Effector CD8-positive, alpha-beta T cell (primary cell): ENCODE results near the gene PPP1R37.
"Not testable (repeated sequence)": the region's sequence is repeated elsewhere in the genome, so short reads cannot be mapped to it uniquely, and the experiment has no call there.

Experiments used
- DNase-seq: peaks from one replicate; lab custom pipeline; 2025; lab: John Stamatoyannopoulos, UW

Gene PPP1R37

DNA sequence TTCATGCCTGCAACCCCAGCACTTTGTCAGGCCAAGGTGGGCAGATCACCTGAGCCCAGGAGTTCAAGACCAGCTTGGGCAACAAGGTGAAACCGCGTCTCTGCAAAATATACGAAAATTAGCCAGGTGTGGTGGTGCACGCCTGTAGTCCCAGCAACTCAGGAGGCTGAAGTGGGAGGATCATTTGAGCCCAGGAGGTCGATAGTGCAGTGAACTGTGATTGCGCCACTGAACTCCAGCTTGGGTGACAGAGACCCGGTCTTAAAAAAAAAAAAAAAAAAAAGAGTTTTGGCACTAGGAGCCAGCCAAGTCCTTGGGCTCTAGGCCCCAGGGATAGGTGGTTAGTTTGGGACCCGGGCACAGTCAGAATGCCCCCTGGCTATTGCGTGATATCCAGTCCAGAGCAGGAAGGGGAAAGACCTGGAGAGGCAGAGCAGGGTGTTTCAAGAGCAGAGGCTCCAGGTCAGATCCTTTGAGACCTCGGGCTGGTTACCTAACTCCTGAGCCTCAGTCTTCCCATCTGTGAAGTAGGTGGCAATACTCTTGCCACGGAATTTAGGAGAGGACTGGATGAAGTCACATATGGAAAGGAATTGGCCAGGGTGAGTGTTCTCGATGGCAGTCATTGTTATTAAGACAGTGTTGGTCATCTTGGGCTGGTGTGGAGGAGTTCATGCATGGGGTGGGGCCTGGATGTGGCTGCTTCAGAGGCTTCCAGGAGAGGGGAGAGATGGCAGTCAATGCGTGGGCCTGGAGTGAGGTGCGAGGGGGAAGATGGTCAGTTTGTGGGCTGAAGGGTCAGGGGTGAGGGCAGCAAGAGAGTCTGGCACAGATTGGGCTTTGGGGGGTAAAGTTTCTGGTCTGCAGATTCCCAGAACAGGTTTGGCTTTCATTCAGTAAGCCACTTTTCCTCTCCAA, 2.8 kb downstream of the PPP1R37 start:
- no peak for DNase-seq

DNA sequence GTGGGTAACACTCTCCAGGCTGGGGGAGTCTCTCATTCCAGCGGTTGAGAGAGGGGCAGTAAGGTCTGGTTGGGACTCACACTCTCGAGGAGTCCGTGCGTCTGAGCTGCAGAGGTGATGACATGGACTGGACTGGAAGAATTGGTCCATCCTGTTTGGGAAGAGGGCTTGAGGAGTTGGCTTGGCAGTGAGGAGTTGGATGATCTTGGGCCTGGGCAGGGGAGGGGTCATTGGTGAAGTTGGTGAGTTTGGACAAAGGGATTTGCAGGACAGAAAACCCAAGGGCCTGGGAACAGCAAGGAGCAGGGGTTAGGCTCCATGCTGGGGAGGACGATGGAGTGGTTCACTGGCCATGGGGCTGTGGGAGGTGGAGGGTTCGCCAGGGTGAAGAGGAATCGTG, 3.7 kb downstream of the PPP1R37 start:
- DNase-seq: no peak

DNA sequence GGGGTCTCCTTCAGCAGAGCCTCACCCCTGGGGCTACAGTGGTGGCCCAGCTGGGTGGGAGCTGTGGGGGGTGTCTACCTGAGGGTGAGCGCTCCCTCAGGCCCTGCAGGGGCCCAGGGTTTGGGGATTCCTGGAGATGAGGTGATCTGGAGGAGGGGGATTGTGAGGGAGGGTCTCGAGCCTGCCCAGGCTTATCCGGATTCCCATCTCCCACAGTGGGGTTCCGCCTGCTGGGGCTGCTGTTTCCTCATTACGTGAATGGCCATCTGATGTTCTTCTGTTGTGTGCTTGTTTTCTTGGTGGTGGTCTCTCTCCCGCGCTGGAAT, 4.4 kb downstream of the PPP1R37 start:
- no peak for DNase-seq

DNA sequence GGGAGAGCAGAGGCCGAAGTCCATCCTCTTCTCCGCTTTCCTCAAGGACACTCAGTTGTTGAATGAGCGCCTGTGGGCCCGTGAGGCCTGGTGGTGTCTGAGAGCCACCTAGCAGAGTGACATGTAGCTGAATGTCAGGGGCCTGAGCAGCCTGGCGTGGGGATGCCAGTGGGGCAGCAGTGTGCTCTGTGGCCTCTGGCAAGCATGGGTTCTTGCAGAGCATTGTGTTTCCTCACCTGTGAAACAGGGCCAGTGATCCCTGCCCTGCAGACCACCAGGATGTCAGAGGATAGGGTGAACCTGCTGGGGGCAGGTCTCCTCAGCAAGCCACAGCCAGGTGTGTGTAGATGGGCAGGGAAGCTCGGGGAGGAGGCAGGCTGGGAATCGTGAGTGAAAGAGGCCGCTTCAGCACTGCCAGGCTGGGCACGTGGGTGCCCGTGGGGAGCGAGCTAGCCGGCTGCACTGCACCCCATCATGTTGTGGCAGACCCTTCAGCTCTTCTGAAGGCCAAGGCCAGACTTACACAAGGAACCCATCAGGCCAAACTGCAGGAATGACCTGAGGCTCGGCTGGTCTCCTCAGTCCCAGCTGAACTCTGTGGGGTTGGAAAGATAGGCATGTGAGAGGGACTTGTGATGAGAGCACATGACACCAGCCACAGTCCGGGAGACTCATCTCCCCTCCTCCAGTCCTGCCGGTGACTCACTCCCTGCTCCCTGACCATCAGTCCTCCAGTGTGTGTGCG, 5.0 kb downstream of the PPP1R37 start:
- DNase-seq: no peak

DNA sequence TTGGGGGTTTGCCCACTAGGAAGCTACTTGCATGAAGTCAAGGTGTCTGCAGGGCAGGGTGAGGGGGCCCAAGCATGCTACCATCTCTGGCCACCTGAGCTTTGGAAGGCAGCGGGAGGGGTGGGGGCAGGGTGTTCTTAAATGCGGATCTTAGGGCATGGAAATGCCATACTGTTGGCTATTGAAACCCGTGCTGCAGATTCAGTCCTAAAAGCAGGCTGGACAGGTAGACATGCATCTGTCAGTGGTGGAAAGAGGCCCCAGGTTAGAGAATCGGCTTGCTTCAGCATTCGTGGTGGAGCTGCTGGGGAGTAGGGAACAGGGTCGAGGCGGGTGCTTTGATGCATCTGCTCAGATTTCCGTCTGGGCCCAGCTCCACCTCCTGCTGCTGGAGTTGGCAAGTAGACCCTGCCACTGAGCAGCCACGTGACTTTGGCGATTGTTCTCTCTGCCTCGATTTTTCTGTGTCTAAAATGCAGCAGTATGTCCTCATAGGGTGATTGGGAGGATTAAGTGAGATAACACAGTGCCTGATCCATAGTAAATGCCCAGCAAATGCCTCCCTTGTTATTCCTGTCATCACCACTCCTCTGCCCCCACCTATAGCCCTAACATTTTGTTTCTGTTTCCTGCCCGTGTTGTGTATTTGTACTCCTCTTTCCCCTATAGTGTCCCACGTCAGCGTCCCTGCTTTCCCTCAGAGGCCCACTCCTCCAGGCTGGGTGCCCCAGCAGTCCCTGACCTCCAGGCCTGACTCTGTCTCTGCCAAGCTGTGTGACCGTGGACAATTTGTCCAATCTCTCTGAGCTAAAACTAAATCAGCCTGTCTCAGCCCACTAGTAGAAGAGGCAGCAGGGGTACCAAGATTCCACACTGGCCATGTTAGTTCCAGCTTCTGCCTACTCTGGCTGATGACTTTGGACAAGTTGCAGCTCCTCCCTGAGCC, 5.8 kb downstream of the PPP1R37 start:
- no peak for DNase-seq

DNA sequence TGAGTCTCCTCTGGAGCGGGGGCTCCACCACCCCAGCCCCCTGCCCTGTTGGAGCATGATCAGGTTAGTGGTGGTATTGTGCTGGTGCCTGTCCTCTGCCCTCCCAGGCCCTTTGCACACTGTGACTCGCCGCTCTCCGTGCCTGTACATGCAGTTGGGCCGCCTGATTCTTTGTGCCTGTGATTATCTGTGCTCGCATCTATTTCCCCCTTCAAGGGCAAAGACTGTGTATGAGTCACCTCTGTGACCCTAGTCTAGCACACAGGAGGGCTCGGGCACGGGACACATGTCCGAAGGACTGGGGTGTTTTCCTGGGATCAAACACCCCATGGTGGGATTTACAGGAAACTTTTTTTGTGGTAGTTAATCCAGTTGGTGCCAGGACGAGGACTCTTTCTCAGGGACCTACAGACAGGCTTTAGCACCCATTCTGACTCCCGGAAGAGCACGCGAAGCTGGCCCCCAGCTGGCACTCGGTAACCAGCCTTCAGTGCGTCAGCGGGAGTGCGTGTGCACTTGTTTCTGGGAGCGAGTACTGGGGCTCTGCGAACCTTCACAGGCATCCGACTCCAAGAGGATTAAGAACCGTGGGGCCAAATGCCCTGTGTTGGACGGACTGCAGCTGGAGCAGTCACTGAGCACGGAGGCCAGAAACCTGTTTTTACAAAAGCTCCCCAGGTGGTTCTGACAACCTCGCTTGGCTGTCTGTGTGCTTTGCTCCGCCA, 6.7 kb downstream of the PPP1R37 start:
- no peak for DNase-seq

DNA sequence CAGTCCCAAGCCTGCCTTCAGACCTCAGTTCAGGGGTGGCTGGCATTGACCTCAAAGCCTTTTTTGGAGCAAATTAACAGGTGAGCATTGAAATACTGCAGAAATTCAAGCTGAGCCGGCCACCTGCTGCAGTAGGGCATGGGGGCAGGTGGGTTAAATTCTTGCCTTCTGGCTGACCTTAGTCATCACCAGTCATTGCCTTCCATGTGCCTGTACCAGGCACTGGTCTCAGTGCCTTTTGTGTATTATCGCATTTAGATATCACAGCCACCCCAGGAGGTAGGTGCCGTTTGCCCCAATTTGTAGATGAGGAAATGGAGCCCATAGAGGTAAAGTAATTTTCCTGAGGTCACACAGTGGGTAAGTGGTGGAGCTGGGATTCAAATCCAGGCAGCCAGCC, 7.2 kb downstream of the PPP1R37 start:
- DNase-seq: no peak

DNA sequence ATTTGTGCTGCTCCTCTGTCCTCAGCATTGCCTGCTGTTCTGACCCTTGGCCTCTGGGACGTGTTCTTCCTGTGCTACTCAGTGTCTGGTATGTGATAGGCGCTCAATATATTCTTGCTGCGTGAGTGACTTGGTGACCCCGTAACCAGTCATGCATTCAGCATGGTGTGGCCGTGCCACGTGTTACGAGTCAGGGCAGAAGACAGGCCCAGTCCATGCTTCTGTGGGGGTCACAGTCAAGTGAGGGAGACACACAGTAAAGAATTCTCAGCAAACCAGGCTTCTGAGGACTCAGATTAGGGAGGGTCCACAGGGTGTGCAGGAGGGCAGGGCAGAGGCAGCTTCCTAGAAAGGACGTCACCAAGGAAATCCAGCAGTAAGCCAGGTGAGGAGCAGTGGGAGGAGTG, 7.9 kb downstream of the PPP1R37 start:
- DNase-seq: no peak

DNA sequence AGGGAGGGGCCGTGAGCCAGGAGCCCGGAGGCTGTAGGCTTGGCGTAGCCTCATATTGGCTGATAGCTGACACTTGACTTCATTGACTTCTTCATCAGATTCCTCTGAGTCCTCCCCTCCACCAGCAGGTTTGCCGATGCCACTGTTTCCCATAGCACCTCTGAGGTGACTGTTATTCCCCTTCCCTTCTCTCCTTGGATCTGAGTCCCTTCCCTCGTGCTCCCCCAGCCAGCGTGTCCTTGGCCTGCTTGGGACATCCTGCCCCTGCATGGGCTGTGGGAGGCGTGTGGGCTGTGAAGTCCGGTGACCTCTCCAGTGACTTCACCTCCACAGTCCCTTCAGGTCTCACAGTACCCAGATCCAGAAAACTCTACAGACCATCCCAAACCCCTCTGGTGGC, 8.8 kb downstream of the PPP1R37 start:
- DNase-seq: no peak

DNA sequence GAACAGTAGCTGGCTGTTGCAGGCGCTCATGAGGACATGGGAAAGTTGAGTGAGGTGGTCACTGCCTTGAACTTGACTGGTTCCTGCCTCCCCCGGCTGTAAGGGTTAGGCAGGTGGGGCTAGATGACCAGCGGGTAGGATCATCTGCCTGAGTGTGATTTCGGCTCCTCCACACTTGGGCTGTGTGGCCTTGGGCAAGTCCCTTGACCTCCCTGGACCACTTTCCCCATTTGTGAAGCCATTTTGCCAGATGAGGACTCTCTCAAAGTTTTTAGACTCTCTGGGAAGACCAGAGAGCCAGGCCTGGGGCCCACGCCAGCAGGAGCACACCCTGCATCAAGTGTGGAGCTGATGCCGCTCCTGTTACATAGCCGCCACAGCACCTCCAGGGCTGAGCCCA, 9.5 kb downstream of the PPP1R37 start:
- DNase-seq: no peak

DNA sequence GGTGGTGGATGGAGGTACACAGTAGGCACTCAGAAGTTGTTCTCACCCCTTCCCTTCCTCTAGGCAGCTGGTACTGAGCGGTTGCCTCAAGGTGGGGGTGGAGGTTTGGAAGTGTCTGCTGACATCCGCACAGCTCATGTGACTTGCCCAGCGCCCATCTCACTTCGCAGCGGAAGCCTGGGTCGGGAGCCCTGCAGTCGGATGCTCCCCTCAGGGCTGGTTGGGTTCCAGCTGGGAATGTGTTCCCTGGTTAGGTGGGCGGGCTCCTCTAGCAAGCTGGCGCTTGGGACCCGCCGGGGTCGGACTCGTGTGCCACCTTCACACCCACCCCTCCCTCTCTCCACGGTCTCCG, 10.2 kb downstream of the PPP1R37 start:
- no peak for DNase-seq

DNA sequence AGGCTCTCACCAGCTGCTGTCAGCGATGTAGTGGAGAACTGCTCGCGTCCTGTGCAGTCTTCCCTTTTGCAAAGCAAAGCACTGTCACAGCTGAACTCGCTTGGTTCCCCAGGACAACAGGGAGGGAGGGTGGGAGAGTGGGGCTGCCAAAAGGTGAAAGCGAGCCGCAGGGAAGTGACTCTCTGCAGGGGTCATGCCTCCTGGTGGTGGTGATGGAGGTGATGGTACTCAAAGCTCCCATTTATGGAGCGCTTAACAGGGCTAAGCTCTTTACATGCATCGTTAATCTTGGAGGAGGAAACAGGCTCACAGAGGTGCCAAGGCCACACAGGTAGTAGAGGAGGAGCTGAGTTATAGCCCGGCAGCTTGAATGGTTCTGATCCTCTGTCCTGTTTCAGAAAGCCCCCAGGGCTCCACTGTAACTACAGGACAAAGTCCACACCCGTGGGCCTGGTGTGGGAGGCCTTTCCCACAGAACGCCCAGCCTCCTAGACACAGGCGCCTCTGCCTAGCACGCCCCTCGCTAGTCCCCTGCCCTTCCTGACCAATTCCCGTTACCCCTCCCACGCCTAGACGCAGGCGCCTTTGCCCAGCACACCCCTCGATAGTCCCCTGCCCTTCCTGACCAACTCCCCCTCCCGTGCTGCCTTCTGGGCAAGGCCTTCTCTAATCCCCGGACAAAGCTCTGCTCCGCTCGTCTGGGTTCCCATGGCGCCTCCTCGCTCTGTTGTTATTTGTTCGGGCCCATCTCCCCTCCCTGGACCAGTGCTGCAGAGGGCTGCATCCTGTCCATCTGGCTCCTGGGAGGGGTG, 10.7 kb downstream of the PPP1R37 start:
- DNase-seq: no peak

DNA sequence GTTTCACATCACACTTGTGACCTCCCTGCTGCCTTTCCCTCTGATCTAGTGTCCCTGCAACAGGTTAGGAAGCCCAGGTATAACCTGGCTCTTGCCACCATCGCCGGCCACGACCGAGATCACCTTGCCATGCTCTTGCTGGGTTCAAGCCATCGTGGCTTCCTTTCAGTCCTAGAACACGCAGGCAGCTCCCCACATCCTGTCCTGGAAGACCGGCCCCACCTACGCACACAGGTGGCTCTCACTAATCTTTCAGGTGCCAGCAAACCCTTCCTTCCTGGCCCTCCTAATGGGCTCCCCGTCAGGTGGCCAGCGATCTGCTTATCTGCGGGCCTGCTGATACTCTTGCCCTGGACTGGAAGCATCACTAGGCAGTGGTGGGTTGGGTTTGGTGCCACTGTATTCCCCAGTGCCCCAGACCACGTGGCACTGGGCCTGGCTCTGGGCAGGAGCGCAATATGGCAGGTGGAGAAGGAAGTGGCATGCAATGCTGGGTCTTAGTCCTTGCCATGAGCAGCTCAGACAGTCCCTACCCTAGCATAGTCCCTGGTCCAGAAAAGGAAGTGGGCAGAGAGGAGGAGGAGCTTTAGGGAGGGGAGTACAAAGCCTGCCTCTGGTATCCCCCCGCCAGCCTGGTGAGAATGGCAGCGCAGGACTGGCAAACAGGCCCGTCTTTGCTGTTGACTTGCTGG, 11.8 kb downstream of the PPP1R37 start:
- no peak for DNase-seq

DNA sequence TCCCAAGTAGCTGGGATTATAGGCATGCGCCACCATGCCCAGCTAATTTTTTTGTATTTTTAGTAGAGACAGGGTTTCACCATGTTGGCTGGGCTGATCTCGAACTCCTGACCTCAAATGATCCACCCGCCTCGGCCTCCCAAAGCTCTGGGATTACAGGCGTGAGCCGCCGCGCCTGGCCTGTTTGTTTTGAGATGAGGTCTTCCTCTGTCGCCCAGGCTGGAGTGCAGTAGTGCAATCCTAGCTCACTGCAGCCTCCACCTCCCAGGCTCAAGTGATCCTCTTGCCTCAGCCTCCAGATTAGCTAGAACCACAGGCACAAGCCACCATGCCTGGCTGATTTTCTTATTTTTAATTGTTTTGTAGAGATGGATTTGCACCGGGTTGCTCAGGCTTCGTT, 13.4 kb downstream of the PPP1R37 start:
- DNase-seq: not testable (repeated sequence)

DNA sequence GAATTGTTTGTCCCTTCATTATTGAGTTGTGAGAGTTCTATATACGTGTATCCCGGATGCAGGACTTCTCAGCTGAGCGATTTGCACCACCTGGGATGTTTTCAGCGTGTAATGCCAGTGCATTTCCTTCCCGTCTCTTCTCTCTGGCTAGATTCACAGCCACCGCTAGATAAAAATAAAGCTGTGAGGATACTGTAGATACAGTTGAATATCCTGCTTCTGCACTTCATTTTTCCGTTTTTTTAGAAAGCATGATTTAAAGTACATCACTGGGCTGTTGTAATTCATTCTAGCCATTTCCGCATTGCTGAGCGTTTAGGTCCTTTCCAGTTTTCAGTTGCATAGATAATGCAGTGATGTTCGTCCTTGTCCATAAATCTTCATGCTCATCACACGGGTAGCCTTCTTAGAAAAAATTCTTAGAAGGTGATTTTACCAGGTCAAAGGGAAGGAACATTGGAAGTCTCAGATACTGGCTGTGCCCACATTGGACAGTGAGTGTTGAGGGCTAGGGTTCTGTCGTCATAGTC, 14.7 kb downstream of the PPP1R37 start:
- no peak for DNase-seq

DNA sequence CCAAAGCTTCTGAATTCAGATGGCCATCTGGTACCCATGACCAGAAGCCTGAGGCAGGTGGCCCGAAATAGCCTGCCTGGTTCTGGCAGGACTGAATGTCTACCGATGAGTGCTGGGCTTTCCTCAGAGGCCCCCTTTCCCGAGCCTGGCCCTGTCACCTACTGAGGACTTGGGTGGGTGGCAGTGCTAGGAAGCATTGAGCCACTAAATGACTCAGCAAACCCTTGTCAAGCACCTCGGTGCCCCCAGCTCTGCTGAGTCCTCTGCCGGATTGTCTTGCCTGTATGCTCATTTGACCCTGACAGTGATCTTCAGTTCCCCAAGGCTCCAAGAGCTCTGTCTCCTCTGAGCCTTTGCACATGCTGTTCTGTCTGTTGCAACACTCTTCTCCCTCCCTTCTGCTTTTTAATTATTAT, 17.9 kb downstream of the PPP1R37 start:
- no peak for DNase-seq

DNA sequence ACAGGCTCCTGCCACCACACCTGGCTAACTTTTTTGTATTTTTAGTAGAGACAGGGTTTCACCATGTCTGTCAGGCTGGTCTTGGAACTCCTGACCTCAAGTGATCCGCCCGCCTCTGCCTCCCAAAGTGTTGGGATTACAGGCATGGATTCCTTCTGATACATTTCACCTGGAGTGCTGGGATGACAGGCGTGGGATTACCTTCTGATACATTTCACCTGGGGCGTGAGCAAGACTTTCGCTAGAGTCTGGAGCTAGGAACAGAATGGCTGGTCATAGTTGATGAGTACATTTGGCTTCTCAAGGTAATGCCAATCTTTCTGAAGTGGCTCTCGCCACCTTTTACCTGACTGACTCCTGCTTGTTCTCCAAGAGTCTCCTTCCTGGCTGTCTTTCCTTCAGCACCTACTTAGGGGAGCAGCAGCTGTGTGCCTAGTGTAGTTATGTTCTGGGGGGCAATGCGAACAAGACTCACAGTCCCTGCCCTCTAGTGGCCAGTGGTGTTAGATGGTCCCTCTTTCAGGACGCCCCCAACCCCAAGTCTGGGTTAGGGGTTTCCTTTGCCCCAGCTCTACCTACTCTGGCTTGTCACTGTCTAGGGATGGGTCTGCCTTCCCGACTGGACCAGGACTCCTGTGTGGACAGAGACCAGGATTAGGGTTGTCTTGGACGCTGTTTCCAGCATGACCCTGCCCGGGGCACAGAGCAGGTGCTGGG, 19.3 kb downstream of the PPP1R37 start:
- no peak for DNase-seq

DNA sequence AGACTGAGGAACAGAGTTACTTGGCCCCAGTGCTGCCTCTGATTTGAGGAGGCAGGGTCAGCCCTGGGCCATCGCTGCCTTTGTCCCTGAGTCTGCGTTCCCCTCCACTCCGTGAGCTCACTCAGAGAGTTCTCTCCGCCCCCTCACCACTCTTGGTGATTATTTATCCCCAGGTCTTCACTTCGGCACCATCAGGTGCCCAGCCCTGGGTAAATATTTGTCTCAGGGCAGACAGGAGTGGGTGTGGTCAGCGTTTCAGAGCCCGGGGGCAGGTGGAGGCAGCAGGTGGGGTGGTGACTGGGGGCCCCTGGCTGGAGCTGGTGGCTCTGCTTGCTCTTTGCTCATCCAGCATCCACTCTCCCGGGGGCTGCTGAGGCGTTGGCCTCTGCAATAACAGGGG, 20.6 kb downstream of the PPP1R37 start:
- DNase-seq: no peak

DNA sequence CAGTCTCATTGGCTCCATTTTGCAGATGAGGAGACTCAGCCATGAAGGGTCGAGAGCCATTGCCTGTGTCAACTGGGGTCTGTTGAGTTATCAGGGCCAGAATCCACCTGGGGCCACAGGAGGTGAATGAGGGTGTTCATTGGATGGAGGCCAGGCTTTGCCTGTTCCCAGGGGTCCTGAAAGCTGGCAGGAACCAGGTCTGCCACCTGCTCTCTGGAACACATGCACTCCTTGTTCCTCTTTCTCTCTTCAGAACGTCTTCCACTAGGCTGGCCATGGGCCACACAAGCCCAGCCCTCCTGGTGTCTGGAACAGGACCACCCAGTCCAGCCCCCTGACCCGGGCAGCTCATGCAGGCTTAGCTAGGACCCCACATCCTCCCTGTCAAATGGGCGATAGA, 21.1 kb downstream of the PPP1R37 start:
- no peak for DNase-seq
